NCI-H2227 (cell line): Measurements from ENCODE around the gene LRMDA.

Experiments
- DNase-seq: peaks from one replicate; lab custom pipeline; 2025; ENCODE audit not compliant: unreplicated experiment; lab: John Stamatoyannopoulos, UW

Gene LRMDA

DNA sequence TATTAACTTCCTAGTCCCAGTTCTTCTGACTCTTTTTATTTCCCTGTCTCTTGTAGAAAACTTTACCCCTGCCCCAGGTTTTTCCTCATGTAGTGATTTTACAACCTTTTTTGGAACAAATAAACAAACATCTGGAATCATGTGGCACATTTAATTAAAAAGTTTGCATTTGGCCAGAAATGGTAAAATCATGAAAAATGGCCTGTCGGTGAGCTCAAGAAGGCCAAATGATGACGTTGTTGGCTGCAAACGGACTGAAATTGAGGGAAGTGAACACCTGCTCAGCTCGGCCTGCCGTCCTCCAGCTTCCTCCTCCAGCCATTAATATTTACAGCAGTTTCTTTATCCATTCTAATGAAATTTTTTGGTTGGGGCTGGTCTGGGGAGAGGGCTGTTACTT lies 902.8 kb downstream of the LRMDA start:
- no peak for DNase-seq

DNA sequence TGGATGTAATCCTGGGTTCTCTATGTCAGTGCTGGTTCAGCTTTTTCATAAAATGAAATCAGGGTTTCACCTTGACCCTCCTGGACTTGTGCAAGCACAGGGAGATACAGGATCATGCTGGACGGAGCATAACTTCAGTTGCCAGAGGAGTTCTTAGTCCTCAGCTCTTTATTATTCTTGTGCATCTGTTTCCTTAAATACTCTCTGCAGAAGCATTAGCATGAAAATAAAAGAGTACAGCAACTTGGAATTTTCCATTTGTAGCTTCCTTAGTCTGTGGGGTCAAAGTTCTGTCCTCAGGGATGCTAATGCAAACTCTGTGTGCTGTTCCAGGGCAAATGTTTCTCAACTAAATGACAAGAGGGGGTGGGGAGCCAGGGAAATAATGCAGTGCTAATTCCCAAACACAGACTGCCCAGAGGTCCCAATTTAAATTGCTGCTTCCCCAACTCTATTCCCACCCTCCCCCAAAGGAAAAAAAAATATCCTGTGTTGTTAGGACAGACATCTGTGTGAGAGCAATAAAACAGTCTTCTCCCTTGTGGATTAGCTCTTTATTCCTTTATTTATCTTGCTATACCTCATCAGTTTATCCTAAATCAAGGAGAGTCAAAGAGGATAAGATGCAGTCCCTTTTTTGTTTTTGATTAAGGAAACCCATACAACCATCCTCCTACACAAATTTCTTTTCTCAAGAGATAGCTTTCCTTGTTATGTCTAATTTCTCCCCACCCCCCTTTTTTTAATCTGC lies 905.0 kb downstream of the LRMDA start:
- no peak for DNase-seq

GRCh38 chr10:76337641-76338040 lies 906.2 kb downstream of the LRMDA start:
- no peak for DNase-seq

DNA sequence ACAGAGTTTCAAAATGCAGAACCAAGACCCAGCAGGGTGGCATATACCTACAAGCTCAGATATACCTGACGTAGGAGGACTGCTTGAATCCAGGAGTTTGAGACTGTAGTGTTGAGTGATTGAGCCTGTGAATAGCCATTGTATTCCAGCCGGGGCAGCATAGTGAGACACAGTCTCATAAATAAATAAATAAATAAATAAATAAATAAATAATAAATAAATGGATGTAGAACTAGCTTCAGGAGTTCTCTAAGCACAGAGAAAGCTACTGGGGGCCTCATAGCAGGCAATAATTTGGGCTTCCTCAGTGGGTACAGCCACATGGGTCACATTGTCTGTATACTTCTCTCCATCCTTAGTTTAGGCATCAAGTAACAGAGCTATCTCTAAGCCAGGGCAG lies 906.8 kb downstream of the LRMDA start:
- no peak for DNase-seq

DNA sequence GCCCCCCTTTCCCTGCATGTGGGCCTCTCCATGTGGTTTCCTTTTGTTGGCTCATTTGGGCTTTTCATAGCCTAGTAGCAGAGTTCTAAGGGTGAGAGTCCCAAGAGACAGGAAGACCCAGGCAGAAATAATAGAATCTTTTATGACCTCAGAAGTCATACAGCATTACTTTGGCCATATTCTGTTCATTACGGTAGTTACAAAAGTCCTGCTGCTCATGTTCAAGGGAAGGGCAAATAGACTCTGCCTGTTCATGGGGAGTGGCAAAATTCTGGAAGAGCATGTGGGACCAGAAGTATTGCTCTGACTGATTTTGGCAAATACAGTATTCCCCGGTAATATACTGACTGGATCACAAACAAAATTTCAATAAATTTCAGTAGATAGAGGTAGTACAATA lies 910.3 kb downstream of the LRMDA start:
- no peak for DNase-seq

GRCh38 chr10:76342996-76343395 lies 911.6 kb downstream of the LRMDA start:
- DNase-seq, result no peak

DNA sequence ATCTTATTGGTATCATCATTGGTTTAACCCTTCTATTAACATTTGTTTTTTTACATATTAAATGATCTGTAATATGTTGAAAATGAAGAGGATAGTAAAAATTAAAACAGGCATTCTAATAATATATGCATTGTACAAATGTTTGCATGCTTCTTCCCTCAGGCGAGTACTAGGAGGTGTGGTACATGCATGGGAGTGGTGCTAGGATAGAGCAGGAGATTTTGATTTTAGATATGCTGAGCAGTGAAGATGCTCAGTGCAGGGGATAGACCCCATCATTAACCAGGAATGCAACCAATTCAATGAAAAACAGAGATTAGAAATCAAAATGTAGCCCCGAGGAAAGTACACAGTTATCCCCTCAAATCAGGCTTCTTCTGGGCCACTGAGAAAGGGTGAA lies 916.4 kb downstream of the LRMDA start:
- DNase-seq, result no peak

- no peak for DNase-seq
Observed at GRCh38 chr10:76350583-76350982, 919.2 kb downstream of the LRMDA start.

GRCh38 chr10:76352300-76352699 lies 920.9 kb downstream of the LRMDA start:
- DNase-seq, result no peak

DNA sequence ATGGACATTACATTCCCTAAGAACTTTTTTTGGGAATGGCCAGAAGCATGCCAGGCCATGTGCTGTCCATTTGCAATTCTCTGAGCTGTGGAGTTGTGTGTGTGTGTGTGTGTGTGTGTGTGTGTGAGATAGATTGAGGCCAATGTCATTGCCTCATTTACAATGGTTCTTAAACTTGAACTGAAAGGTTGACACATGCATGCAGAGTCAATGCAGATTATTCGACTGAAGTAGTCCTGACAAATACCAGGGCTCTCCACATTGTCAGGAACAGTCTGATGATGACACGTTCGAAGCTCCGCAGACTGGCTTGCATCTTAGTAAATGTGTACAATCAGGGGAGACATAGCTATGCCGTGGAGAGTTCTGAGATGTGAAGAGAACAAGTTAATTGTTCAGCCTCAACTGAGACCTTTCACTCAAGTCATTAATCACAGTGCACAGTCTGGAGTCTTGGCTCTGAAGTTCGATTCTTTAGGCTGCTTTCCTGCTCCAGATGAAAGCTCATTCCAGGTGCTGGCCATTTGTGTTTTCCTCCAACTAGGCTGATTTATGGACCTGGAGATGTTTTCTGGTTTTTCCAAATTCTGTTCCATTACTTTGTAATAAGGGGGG lies 921.9 kb downstream of the LRMDA start:
- no peak for DNase-seq

DNA sequence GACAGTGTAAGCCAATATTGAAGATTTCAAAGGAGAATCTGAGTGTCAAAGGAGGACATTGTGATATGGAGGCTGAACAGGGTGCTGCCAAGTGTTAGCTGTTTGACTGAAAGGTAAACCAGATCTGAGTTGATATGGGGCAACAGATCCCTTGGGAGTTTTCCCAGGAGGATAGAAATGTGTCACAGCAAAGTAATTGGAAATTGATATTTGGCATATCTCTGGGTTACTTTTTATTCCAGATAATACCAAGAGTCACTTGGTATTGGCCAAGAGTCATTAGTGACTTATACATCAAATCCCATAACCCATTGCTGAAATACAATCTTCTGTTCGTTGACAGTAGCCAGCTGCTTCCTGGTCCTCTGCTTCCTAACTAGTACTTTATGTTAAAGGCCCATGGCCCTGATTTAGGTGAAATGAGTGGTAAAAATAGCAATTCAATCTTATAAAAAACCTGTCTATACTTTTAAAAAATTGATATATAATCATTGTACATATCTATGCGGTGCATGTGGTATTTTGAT lies 922.9 kb downstream of the LRMDA start:
- no peak for DNase-seq

- DNase-seq, result no peak
Observed at GRCh38 chr10:76354921-76355320, 923.5 kb downstream of the LRMDA start.

DNA sequence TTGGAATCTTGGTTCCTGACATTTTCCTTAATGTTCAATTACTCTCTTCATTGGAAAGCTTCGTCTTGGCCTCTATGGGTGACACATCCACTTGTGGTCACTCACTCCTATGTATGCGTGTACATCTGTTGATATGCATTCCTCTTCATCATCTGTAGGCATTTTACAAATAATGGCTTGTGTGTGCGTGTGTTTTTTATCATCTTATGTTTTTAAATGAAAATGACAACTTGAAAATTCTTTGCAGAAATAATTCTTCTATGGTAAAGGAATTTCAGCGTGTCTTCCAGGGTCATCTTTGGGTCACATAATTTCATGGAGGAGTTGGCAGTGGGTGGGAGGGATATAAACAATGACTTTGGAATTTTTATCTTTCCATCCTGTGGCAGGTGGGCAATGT lies 925.1 kb downstream of the LRMDA start:
- no peak for DNase-seq

DNA sequence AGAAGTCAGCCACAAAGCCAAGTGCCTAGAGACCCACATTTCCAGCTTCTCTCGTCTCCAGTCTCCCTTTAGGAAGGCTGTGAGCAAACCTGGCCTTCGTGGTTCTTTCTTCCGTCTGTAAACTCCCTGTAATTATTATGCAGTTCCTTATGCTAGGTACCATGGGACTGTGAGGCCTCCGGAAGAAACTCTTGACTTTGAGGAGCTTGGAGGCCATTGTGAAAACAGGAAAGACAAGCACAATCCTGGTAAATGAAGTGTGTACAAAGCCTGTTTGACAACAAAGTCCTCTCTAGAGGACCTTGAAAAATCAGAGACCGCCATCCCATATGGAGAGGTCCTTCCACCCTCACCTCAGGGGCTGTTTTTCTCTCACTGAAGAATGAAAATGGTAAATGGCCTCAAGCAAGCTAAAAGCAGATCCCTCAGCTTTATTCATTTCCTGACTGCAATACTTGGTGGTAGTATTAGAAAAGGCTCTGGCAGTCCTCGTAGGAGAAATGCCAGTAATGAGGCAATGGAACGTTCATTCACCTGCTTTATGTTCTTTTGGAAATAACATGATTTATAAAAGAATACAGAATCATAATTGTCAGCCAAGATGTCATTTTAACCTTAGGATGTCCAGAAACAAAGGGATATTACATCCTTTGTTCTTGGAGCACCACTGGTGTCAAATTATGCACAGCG lies 926.4 kb downstream of the LRMDA start:
- no peak for DNase-seq

GRCh38 chr10:76358743-76359395 lies 927.4 kb downstream of the LRMDA start:
- DNase-seq, result no peak

GRCh38 chr10:76375761-76376160 lies 944.3 kb downstream of the LRMDA start:
- no peak for DNase-seq

DNA sequence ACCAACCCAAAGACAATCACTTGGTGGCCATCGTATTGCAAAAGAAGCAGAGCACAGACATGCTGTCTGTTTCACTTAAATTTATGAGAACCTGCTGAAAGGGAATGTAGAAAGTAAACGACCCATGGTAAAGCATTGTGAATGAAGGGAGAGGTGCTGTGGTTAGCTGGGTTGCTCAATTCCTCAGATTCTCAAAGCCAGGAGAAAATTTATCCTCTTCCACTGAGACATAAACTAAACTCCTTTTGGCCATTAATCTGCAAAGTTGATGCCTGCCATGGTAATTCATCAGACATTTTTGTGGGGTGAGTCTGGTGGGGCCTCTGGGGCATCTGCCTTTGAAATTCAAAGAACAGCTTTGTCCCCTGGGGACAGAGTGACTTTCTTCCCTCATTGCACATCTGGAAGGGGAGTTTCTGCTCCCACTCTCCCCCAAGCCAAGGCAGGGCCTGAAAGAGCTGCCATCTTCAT lies 951.0 kb downstream of the LRMDA start:
- no peak for DNase-seq

- DNase-seq, result no peak
Observed at GRCh38 chr10:76388321-76389023, 957.0 kb downstream of the LRMDA start.

- no peak for DNase-seq
Observed at GRCh38 chr10:76393875-76394706, 962.7 kb downstream of the LRMDA start.

DNA sequence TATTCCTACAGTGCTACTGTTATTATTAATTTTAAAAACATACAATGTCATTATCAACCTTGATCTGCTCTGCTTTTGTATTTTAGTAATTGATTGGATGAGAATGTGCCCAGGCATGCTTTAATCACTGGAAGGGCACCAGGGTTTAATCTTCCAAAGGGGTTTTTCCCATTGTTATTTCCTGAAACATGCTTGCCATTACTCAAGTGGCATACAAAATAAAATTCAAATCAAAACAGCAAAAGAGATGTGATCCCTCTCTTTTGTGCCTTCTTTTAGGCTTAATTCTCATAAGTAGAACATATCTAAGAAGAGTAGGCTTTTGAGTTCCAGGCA lies 963.3 kb downstream of the LRMDA start:
- no peak for DNase-seq
